SHP77 (cell line): ENCODE measurements around the gene DACH1.
A peak's percentile ranks its signal among the peaks of the same experiment; 100 is the strongest.
"Not testable (repeated sequence)": the region's sequence is repeated elsewhere in the genome, so short reads cannot be mapped to it uniquely, and the experiment has no call there.

Source experiments
- DNase-seq, 2 experiments: peaks; one replicate each; lab custom pipeline; 2025; lab: John Stamatoyannopoulos, UW

The DACH1 gene

GRCh38 chr13:71867131-71867814, at the start of gene DACH1:
TSS of gene DACH1 (minus strand) at chr13:71867204.
- peak; percentile 79 to 83 for DNase-seq

- DNase-seq = no peak
These were observed 46.7 kb upstream of the DACH1 start for GRCh38 chr13:71913717-71914116.

GRCh38 chr13:71912524-71912923, 45.5 kb upstream of the DACH1 start:
- DNase-seq = no peak

- DNase-seq = no peak
These were observed 39.4 kb upstream of the DACH1 start for GRCh38 chr13:71906448-71906847.

- no peak for DNase-seq
These were observed 35.7 kb upstream of the DACH1 start for GRCh38 chr13:71902676-71903075.

DNA sequence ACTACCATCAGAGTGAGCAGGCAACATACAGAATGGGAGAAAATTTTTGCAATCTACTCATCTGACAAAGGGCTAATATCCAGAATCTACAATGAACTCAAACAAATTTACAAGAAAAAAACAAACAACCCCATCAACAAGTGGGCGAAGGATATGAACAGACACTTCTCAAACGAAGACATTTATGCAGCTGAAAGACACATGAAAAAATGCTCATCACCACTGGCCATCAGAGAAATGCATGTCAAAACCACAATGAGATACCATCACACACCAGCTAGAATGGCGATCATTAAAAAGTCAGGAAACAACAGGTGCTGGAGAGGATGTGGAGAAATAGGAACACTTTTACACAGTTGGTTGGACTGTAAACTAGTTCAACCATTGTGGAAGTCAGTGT, 26.5 kb upstream of the DACH1 start:
- not testable (repeated sequence) for DNase-seq

DNA sequence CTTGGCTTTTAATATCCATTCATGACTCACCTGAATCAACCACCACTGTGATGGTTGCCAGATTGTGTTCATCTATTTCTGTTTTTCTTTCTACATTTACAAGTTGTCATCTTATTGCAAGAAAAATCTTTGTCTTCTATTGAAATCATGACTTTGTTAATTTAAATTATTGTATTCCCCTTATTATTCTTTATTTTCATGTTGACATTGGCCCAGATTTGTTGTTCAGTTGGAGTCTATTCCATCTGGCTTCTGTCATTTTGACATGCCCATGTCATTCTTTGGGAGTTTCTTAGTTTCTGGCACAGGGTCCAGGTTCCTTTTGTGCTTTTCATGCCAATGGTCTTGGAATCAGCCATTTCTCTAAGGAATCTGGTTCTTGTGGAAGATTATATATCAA, 19.9 kb upstream of the DACH1 start:
- no peak for DNase-seq

DNA sequence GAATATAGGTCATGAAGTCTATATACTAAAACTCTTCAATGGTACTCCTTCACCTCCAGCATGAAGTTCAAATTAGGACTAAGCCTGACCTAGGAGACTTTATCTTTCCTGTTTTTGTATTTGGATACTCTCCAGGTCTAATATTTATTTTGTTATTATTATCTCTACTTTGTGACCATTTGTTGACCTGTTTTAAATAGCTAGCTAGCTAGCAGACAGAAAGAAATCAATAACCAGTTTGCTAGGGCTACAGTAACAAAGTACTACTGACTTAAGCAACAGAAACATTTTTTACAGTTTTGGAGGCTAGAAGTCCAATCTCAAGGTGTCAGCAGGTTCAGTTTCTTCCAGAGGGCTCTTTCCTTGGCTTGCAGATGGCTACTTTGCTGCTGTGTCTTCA, 15.1 kb upstream of the DACH1 start:
- DNase-seq = no peak

GRCh38 chr13:71880753-71881541, 13.9 kb upstream of the DACH1 start:
- DNase-seq = no peak

DNA sequence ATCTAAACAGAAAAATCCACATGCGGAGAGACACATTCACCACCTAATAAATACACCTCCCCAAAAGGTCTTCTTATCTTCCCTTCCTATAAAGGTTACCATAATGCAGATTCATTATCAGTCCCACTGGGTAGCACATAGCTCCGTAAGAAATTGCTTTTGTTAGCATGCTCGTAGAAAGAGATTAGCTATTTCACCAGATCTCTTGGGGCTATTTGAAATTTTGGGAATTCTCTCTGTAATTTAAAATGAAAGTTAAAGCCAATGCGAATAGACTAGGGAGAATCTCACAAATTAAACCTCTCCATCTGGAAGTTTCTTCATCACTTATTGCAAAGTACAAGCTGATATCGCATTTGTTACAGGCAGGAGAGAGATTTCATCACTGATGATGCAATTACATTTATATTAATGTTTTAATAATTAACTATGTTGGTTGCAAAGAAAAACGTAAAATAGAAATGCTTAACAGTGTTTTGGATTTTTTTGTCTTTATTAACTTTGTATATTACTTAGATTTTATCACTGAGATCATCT, 12.9 kb upstream of the DACH1 start:
- DNase-seq = no peak

GRCh38 chr13:71879129-71879535, 12.1 kb upstream of the DACH1 start:
- peak; percentile 38 to 42 for DNase-seq

DNA sequence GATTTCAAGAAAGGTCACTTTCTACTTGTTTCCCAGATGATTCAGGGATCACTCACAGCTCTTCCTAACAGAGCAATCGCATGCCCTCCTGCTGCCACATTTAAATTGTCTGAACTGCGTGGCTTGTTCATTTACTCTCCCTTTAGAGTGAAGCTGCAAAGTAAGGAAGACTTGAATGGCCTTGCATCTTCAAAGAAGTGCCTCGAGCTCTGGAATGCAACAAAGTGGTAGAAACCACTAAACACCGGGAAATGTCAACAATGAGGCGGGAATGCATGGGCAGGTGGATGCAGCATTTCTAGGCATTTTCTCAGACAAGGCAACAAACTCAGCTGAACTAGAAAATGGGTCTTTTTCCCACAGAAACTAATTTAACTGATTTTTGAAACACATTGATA, 10.3 kb upstream of the DACH1 start:
- DNase-seq = no peak

DNA sequence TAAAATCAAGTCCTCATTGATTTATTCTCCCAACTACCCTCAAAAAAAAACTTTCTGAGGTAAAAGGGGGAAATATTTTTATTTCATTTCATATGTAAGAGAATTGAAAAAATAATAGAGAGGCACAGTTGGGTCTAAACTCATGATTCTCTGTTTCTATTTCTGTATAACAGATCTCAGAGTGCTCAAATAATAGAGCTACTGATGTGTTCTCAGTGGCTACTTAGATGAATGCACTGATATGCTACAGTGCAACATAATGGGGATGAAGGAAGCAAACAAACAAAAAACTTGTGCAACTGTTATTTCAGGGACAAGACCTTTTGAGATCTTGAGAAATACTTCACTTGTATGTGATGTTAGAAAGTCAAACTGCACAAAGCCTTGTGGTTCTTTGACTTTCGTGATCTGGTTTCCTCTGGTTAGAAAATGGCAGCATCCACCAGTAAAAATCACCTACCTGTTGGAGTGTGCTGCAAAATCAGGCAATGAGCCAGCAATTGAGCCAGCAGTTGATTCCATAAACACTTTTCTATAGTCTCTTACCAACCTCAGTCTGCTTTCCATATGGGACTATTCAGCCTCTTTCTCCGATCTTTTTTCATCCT, 9.7 kb upstream of the DACH1 start:
- DNase-seq = no peak

DNA sequence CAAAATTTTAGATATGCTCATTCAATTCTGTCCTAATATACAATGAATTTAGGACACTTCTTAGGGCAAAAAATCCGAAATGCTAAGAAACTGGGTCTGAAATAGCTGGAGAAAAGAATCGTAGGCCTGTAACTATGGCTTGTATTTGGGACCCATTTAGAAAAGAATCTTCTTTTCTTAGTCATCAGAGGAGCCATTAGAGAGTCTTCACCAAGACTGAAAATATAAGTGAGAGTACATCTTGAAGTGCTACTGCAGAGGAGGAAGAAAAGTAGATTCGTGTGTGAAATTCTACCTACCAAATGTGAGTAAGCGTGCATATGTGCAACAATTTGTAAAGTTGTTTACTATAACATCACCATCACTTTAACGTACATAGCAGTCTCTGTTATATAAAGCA, 8.8 kb upstream of the DACH1 start:
- no peak for DNase-seq

DNA sequence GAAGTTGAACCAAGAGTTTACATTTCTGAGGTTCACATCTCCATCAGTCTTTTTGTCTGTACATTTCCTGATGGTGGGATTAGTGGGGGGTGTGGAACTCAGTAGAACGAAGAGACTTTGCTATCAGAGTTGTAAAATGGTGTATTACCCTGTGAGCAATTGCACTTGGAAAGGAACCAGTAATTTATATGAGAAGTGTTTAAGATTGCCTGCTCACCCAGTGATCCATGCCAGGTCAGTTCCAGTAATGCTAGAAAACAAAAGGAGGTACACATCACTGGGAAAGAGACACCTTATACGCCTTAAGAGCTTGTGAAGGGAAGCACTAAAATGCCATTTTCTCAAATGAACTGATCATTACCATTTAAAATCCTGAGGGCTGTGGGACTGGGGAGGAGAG, 7.5 kb upstream of the DACH1 start:
- no peak for DNase-seq

DNA sequence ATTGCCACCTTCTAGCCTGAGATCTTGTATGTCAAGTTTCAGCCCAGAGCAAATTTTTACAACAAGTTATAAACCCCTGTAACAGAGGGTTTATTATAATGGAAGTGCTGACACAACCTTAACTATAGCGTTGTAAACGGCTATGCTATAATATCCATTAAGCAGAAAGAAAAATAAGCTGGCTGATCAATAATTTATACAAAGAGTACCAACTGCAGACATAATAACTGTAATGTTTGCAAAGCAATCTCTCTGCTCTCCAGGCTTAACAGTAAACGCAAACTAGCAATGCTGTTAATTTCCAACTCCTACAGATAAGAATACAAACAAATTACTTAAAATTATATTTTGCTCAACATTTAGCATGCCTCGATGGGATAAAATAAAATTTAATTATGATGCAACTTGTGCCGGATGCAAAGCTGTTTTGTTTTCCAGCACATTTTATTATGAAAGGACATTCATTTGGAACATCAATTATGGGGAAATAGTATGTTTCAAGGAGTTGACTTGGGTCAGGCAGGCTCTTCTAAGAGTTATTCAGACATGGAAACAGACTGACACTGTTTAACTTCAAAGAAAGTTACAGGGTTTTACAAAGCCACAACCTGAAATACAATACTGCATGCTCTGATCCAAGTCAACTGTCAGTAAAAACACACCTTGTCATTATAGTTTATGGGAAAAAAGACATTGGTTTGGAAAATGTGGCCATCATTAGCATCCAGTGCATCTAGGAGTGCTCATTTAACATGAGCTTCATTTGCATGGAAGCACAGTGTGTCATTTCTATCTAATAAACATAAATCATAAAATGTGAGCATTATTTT, 6.6 kb upstream of the DACH1 start:
- DNase-seq = no peak

- DNase-seq = no peak
These were observed 4.8 kb upstream of the DACH1 start for GRCh38 chr13:71871844-71872243.

GRCh38 chr13:71871176-71871754, 4.3 kb upstream of the DACH1 start:
- DNase-seq = no peak

DNA sequence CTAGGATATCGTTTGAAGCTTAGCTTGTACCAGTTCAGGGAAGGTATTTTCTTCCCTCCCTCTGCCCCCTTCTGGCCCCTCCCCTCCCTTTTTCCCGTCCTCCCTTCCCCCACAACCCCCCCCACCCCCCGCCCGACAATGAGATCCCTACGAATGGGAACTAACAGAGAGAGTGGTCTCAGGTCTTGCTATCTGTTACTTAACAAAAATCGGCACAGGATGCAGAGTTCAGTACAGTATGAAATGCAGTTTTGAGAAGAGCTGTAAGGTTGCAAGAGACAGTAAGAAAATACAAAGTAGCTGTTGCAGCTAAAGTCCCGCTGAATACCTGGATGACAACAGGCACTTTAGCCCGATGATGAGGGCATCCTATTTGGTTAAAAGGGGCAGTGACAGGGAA, 3.1 kb upstream of the DACH1 start:
- DNase-seq = no peak

DNA sequence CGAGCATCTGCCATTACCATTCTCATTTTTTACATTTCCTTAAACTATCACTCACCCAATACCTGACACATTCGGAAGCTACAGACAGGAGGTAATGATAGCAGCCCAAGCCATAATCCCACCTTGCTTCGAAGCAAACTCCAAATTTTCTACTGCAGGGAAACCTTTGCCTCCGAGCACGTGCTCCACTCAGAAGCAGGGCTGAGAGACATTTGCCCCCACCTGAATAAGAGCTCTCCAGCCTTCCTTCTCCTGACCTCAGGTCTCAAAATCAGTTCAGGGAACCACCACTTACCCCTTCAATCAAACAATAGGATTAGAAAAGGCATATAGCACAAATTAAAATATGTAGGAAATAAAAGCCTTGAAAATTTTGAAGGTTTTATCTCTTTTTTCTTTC, 2.3 kb upstream of the DACH1 start:
- DNase-seq = no peak

- DNase-seq = peak in 1 of 2 experiments; percentile 33
These were observed 471 bp downstream of the DACH1 start for GRCh38 chr13:71866335-71867130.
